ENCODE data around the gene GRK7.

GRK7 gene

DNA sequence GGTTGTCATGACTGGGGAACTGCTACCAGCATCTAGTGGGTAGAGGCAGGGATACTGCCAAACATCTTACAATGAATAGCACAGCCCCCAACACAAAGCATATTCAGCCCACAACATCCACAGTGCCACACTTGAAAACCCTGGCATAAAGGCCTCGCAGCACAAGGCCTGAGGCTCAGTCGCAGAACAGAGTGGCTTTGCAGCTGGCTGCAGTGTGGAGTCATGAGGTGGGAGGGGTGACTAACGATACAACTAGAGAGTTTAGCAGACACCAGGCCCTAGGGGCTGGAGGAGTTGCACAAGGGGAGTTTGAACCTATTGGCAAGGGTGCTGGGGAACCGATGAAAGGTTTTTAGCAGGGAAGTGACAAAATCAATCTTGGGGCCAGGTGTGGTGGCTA lies 32.1 kb downstream of the GRK7 start:
- DNase-seq (ENCODE audit: low read depth) = peak; percentile 83
- TF ChIP-seq POLR2A (IDR thresholded peaks at IDR 0.05; ENCODE audit: extremely low read depth, insufficient read length) = no peak
- TF ChIP-seq, protein P1, sequence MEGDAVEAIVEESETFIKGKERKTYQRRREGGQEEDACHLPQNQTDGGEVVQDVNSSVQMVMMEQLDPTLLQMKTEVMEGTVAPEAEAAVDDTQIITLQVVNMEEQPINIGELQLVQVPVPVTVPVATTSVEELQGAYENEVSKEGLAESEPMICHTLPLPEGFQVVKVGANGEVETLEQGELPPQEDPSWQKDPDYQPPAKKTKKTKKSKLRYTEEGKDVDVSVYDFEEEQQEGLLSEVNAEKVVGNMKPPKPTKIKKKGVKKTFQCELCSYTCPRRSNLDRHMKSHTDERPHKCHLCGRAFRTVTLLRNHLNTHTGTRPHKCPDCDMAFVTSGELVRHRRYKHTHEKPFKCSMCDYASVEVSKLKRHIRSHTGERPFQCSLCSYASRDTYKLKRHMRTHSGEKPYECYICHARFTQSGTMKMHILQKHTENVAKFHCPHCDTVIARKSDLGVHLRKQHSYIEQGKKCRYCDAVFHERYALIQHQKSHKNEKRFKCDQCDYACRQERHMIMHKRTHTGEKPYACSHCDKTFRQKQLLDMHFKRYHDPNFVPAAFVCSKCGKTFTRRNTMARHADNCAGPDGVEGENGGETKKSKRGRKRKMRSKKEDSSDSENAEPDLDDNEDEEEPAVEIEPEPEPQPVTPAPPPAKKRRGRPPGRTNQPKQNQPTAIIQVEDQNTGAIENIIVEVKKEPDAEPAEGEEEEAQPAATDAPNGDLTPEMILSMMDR (IDR thresholded peaks at IDR 0.05; ENCODE audit: low read depth, low read length) = no peak
- TF ChIP-seq, protein P2, sequence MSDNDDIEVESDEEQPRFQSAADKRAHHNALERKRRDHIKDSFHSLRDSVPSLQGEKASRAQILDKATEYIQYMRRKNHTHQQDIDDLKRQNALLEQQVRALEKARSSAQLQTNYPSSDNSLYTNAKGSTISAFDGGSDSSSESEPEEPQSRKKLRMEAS (IDR thresholded peaks at IDR 0.05; ENCODE audit: low read depth, low read length) = no peak
- no peak for TF ChIP-seq MYC (IDR thresholded peaks at IDR 0.05; ENCODE audit: low read depth, low read length)
- no peak overlapping the region for H3K4me3 ChIP-seq (ENCODE audit: low read depth, low read length)

DNA sequence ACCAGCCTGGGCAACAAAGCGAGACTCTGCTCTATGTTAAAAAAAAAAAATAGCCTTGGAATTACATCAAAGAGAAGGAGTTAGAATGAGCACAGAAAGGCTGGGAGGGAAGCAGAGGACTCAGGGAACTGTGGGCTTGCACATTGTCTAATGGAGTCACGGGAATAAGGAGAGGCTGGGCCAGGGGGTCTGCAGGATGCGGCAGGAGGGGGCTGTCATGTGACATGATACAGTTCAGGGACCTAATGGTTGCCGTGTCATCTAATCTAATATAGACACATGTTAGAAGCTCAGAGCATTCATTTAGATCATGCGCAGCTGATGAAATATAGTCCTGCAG lies 32.5 kb downstream of the GRK7 start:
- DNase-seq (ENCODE audit: low read depth) = no peak
- H3K4me3 ChIP-seq (ENCODE audit: low read depth, low read length) = peak overlapping the region; percentile 63
- TF ChIP-seq POLR2A (IDR thresholded peaks at IDR 0.05; ENCODE audit: extremely low read depth, insufficient read length) = no peak
- TF ChIP-seq, protein P2 (IDR thresholded peaks at IDR 0.05; ENCODE audit: low read depth, low read length) = no peak
- TF ChIP-seq, protein P1 (IDR thresholded peaks at IDR 0.05; ENCODE audit: low read depth, low read length) = no peak

DNA sequence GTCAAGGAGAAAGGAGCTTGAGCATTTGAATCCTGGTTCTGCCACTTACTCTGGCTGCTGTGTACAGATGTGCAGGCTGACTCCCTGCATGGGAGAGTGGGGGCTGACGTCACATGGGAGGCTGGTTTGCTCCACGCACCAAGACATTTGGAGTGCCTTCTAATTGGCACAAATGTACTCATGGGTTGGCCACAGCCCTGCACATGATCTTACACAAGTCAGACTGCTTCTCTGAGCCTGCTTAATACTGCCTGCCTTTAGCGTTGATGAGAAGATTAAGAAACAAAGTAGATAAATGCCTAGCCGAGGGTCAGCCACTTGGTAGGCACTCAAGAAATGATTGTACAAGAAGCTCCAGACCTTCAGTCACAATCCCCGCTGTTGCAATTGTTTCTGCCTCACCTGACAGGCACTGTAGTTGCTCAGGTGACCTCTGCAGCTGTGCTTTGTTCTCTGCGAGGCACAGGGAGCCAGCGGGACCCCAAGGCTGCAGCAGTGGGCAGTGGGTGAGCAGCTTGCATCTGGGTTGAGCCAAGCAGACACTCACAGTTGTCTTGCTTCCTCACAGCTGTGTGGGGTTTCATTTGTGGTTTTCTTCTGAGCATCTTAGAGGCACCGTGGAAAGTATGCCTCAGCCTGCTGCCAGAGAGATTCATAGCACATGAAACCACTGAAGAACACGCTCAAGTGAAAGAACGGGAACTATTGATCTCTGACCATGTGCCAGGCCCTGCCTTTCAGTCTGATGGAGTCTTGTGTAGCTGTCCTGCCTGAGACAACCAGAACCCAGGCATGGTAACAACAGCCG lies 33.1 kb downstream of the GRK7 start:
- TF ChIP-seq POLR2A (IDR thresholded peaks at IDR 0.05; ENCODE audit: extremely low read depth, insufficient read length) (no peak), MYC (IDR thresholded peaks at IDR 0.05; ENCODE audit: low read depth, low read length) (peak; percentile 94)
- TF ChIP-seq, protein P2 (IDR thresholded peaks at IDR 0.05; ENCODE audit: low read depth, low read length) = peak; percentile 93
- peak overlapping the region; percentile 63 for H3K4me3 ChIP-seq (ENCODE audit: low read depth, low read length)
- DNase-seq (ENCODE audit: low read depth) = peak; percentile 92

DNA sequence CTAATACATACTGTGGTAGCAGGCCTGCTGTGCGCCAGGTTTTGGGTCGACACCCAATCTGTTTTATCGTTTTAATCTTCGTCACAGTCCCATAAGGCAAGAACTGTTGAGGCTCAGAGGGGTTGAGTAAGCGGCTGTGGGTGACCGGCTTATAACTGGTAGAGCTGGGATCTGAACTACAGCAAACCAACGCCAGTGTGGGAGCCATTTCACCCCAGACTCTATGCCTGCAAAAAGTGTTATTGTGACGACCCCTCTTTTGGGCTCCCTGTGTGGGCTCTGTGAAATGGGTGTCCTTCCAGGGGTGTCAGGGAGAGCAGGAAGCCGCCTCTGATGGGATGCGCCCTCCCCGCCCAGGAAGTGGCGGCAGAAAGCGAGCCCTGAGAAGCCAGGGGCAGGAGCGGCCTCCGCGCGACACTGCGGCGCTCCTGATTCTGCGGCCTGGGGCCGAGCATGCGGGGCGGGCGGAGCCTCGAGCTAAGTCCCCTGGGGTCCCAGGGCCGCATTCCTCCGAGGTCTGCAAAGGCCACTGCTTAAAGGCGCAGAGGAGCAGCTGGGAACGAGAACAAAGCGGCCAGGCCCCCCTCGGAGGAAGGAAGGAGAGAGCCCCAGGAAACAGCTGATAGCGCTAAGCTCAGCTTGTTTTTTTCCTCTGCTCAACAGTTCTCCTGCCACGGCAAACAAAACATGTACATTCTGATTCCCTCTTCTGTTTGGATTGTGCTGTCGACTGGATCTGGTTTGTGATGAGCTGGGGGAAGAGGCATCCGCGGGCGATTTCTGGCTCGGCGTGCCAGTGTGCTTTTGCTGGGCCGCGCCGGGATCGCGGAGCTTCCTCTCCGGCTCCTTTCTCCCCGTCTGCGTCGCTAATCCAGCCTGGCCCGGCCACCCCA lies 33.9 kb downstream of the GRK7 start:
- peak overlapping the region; percentile 63 for H3K4me3 ChIP-seq (ENCODE audit: low read depth, low read length)
- DNase-seq (ENCODE audit: low read depth) = peak; percentile 93
- TF ChIP-seq POLR2A (IDR thresholded peaks at IDR 0.05; ENCODE audit: extremely low read depth, insufficient read length) (peak; percentile 52), MYC (IDR thresholded peaks at IDR 0.05; ENCODE audit: low read depth, low read length) (peak; percentile 55; the same call in 1 of the 2 replicates)
- TF ChIP-seq, protein P2 (IDR thresholded peaks at IDR 0.05; ENCODE audit: low read depth, low read length) = peak; percentile 56
- TF ChIP-seq, protein P1 (IDR thresholded peaks at IDR 0.05; ENCODE audit: low read depth, low read length) = no peak

DNA sequence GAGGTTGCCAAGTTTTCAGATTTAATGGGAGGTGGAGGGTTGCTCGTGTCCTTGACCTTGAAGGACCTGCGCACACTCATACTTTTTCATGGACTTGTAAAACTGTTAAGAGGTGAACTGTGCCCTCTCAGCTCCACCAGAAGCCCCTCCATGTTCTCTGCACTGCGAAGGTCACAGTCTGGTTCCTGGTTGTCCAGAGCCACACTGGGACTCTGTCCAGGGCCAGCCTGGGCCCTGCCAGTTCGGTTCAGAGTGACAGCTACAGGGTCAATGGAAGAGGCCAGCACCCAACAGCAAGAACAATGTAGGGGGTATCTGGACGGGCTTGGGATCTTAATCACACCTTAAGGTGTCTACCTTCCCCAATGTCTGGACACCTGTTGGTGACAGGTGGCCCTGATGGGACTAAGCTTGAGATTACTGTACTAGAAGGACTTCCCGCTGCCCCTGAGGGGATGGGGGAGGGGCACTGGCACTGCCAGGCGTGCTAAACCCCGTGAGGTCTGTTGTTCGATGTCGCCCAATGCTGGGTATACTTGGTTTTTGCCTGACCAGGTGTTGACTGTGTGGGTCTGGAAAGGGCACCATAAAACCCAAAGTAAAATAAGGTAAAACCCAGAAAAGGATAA lies 34.7 kb downstream of the GRK7 start:
- no peak for DNase-seq (ENCODE audit: low read depth)
- TF ChIP-seq, protein P2 (IDR thresholded peaks at IDR 0.05; ENCODE audit: low read depth, low read length) = no peak
- no peak for TF ChIP-seq MYC (IDR thresholded peaks at IDR 0.05; ENCODE audit: low read depth, low read length)
- no peak for TF ChIP-seq POLR2A (IDR thresholded peaks at IDR 0.05; ENCODE audit: extremely low read depth, insufficient read length)
- TF ChIP-seq, protein P1 (IDR thresholded peaks at IDR 0.05; ENCODE audit: low read depth, low read length) = no peak
- peak overlapping the region; percentile 63 for H3K4me3 ChIP-seq (ENCODE audit: low read depth, low read length)
